DOHH2 (cell line): ENCODE results near the gene GPHN.
"Not testable (repeated sequence)": the region's sequence is repeated elsewhere in the genome, so short reads cannot be mapped to it uniquely, and the experiment has no call there.

ENCODE experiments used
- H3F3A ChIP-seq: fragments of 200-600 bp; sonication (generic), shearing (Covaris generic); 2 replicates; pipeline ENCODE4 v1.6.0; 2016; ENCODE audit warnings: antibody characterized with exemption, mild to moderate bottlenecking; ENCODE audit not compliant: control insufficient read depth, insufficient read depth
- H3K27ac ChIP-seq: fragments of 200-600 bp; sonication (generic); 2 replicates; pipeline ENCODE4 v1.5.1; 2014; ENCODE audit warnings: low read depth, mild to moderate bottlenecking, low read length, moderate library complexity
- H3K27me3 ChIP-seq: fragments of 200-600 bp; sonication (generic); 2 replicates; pipeline ENCODE4 v1.6.1; 2014; ENCODE audit warnings: mild to moderate bottlenecking, low read length, mixed read lengths; ENCODE audit not compliant: control insufficient read depth
- H3K36me3 ChIP-seq: fragments of 200-600 bp; sonication (generic); 2 replicates; pipeline ENCODE4 v1.6.1; 2014; ENCODE audit warnings: mild to moderate bottlenecking, low read length, moderate library complexity, mixed read lengths; ENCODE audit not compliant: control insufficient read depth
- H3K4me1 ChIP-seq: fragments of 200-600 bp; sonication (generic); 2 replicates; pipeline ENCODE4 v1.6.1; 2014; ENCODE audit warnings: mild to moderate bottlenecking, low read length, mixed read lengths; ENCODE audit not compliant: control insufficient read depth
- H3K4me2 ChIP-seq: fragments of 200-600 bp; sonication (generic); 2 replicates; pipeline ENCODE4 v1.6.0; 2014; ENCODE audit warnings: mild to moderate bottlenecking, low read length, moderate library complexity
- H3K4me3 ChIP-seq: fragments of 200-600 bp; sonication (generic); 2 replicates; pipeline ENCODE4 v1.5.1; 2014; ENCODE audit warnings: mild to moderate bottlenecking, low read length, mixed read lengths
- H3K79me2 ChIP-seq: fragments of 200-600 bp; sonication (generic); 2 replicates; pipeline ENCODE4 v1.6.1; 2014; ENCODE audit warnings: mild to moderate bottlenecking, low read length, mixed read lengths; ENCODE audit not compliant: control insufficient read depth
- H3K9me2 ChIP-seq: fragments of 200-600 bp; sonication (generic); replicated peaks from 2 replicates; pipeline ENCODE4 v1.6.1; 2014; ENCODE audit warnings: mild to moderate bottlenecking, low read length, mixed read lengths; ENCODE audit not compliant: control insufficient read depth
- H3K9me3 ChIP-seq: fragments of 200-600 bp; sonication (generic); 2 replicates; pipeline ENCODE4 v1.6.1; 2014; ENCODE audit warnings: antibody characterized with exemption, low read length, mixed read lengths; ENCODE audit not compliant: control insufficient read depth, insufficient read depth
- H4K20me1 ChIP-seq: fragments of 200-600 bp; sonication (generic); 2 replicates; pipeline ENCODE4 v1.6.0; 2014; ENCODE audit warnings: low read depth, mild to moderate bottlenecking, antibody characterized with exemption, low read length, moderate library complexity; ENCODE audit not compliant: control insufficient read depth, insufficient read depth
- CTCF ChIP-seq: fragments of 200-600 bp; sonication (generic); IDR thresholded peaks from one replicate; pipeline ENCODE4 v1.5.1; 2014; ENCODE audit warnings: antibody characterized with exemption, mild to moderate bottlenecking, low read depth, low read length; ENCODE audit not compliant: poor library complexity, severe bottlenecking
- EZH2phosphoT487 ChIP-seq: fragments of 200-600 bp; sonication (generic); IDR thresholded peaks from 2 replicates; pipeline ENCODE4 v1.6.1; 2017; ENCODE audit warnings: borderline replicate concordance, mild to moderate bottlenecking, antibody characterized with exemption, low read length, moderate library complexity, mixed read lengths

GPHN gene

GRCh38 chr14:66716227-66716626, 208.3 kb downstream of the GPHN start:
- no peaks in the 10 kb centered on the region for H3K4me1 ChIP-seq
- H3K36me3 ChIP-seq = no peaks in the 10 kb centered on the region
- no peaks in the 10 kb centered on the region for H3K9me2 ChIP-seq
- H3K27ac ChIP-seq = no peak overlapping the region
- H3F3A ChIP-seq = no peaks in the 10 kb centered on the region
- H3K27me3 ChIP-seq = no peaks in the 10 kb centered on the region
- no peaks in the 10 kb centered on the region for H4K20me1 ChIP-seq
- H3K4me2 ChIP-seq = no peak overlapping the region
- peaks cover 19% of the 10 kb centered on the region for H3K79me2 ChIP-seq
- TF ChIP-seq EZH2phosphoT487 (no peak), CTCF (no peak)
- H3K4me3 ChIP-seq = no peak overlapping the region
- H3K9me3 ChIP-seq = peaks cover 2% of the 10 kb centered on the region; the same call in 1 of the 2 replicates

GRCh38 chr14:66717561-66718140, 209.7 kb downstream of the GPHN start:
- H3K27me3 ChIP-seq = no peaks in the 10 kb centered on the region
- H3K4me3 ChIP-seq = no peak overlapping the region
- TF ChIP-seq EZH2phosphoT487 (no peak), CTCF (no peak)
- H3K4me1 ChIP-seq = no peaks in the 10 kb centered on the region
- H3K9me2 ChIP-seq = no peaks in the 10 kb centered on the region
- peaks cover 2% of the 10 kb centered on the region; the same call in 1 of the 2 replicates for H3K9me3 ChIP-seq
- no peak overlapping the region for H3K27ac ChIP-seq
- no peaks in the 10 kb centered on the region for H3K36me3 ChIP-seq
- H4K20me1 ChIP-seq = no peaks in the 10 kb centered on the region
- no peaks in the 10 kb centered on the region for H3F3A ChIP-seq
- no peak overlapping the region for H3K4me2 ChIP-seq
- peaks cover 19% of the 10 kb centered on the region for H3K79me2 ChIP-seq

GRCh38 chr14:66724996-66725395, 217.0 kb downstream of the GPHN start:
- Histone ChIP-seq H3K79me2 (no peaks in the 10 kb centered on the region), H3F3A (no peaks in the 10 kb centered on the region), H3K27ac (no peak overlapping the region), H3K9me3 (peaks cover 12% of the 10 kb centered on the region; the same call in 1 of the 2 replicates), H3K9me2 (no peaks in the 10 kb centered on the region), H3K4me3 (no peak overlapping the region), H3K36me3 (no peaks in the 10 kb centered on the region; the same call in 1 of the 2 replicates), H3K4me1 (no peaks in the 10 kb centered on the region), H3K27me3 (no peaks in the 10 kb centered on the region), H3K4me2 (no peak overlapping the region), H4K20me1 (no peaks in the 10 kb centered on the region)
- TF ChIP-seq EZH2phosphoT487 (no peak), CTCF (no peak)

- H3K79me2 ChIP-seq, H3K4me2 ChIP-seq, H3K9me2 ChIP-seq, H3K27ac ChIP-seq, H3K4me3 ChIP-seq, H3F3A ChIP-seq, H3K36me3 ChIP-seq, H3K27me3 ChIP-seq, H3K4me1 ChIP-seq, H4K20me1 ChIP-seq: not testable (repeated sequence)
- H3K9me3 ChIP-seq = peaks cover 26% of the 10 kb centered on the region
Measured at GRCh38 chr14:66731298-66731697, 223.4 kb downstream of the GPHN start.
